ENCODE data around the gene SMARCAL1.
A peak's percentile ranks its signal among the peaks of the same experiment; 100 is the strongest.

SMARCAL1 gene

GRCh38 chr2:216505133-216506106, 93.1 kb downstream of the SMARCAL1 start:
- H2BK120ac ChIP-seq (ENCODE audit: low read depth, low read length), result no peak overlapping the region
- no peak overlapping the region for H3K4me2 ChIP-seq (ENCODE audit: low read length)
- H3K9ac ChIP-seq (ENCODE audit: low read length), result no peak overlapping the region
- H3K36me3 ChIP-seq (ENCODE audit: control insufficient read depth, insufficient read depth, low read length), result peaks cover 15% of the 10 kb centered on the region
- H4K5ac ChIP-seq (ENCODE audit: low read length), result no peak overlapping the region
- no peak for DNase-seq
- no CpG with 5 or more reads among the region's 15 CpGs for WGBS (ENCODE audit: extremely low coverage, insufficient coverage, low lambda C conversion rate)
- H3K27ac ChIP-seq (ENCODE audit: low read depth, low read length), result no peak overlapping the region
- H2AK5ac ChIP-seq (ENCODE audit: low read length), result no peak overlapping the region
- H3K4me1 ChIP-seq (ENCODE audit: control insufficient read depth, low read depth, low read length), result no peaks in the 10 kb centered on the region
- no peak overlapping the region for H3K18ac ChIP-seq (ENCODE audit: low read length)
- no peaks in the 10 kb centered on the region for H3K27me3 ChIP-seq (ENCODE audit: insufficient read depth, low read length, poor library complexity)
- peaks cover 14% of the 10 kb centered on the region for H3K79me1 ChIP-seq (ENCODE audit: low read length)
- H2BK5ac ChIP-seq (ENCODE audit: low read length), result no peak overlapping the region
- no peak overlapping the region for H4K8ac ChIP-seq (ENCODE audit: low read depth, low read length)
- peaks cover 15% of the 10 kb centered on the region for H3K79me2 ChIP-seq (ENCODE audit: control insufficient read depth, insufficient read depth, low read length)
- H3K4me3 ChIP-seq (ENCODE audit: low read length), result no peak overlapping the region
- H2BK15ac ChIP-seq (replicated peaks; ENCODE audit: low read depth), result no peak overlapping the region
- H3K4ac ChIP-seq (ENCODE audit: low read depth, low read length), result no peak overlapping the region
- H3K23ac ChIP-seq (ENCODE audit: low read length), result no peak overlapping the region
- no peak overlapping the region for H3K56ac ChIP-seq (ENCODE audit: low read length)

GRCh38 chr2:216507220-216508160, 95.2 kb downstream of the SMARCAL1 start:
- Histone ChIP-seq H3K79me2 (ENCODE audit: control insufficient read depth, insufficient read depth, low read length) (peaks cover 5% of the 10 kb centered on the region), H3K23ac (ENCODE audit: low read length) (no peak overlapping the region), H3K36me3 (ENCODE audit: control insufficient read depth, insufficient read depth, low read length) (peaks cover 13% of the 10 kb centered on the region), H2BK15ac (replicated peaks; ENCODE audit: low read depth) (no peak overlapping the region), H4K8ac (ENCODE audit: low read depth, low read length) (no peak overlapping the region), H3K79me1 (ENCODE audit: low read length) (peaks cover 14% of the 10 kb centered on the region), H2BK120ac (ENCODE audit: low read depth, low read length) (no peak overlapping the region), H3K4ac (ENCODE audit: low read depth, low read length) (no peak overlapping the region), H3K4me1 (ENCODE audit: control insufficient read depth, low read depth, low read length) (no peaks in the 10 kb centered on the region), H2AK5ac (ENCODE audit: low read length) (no peak overlapping the region), H3K4me2 (ENCODE audit: low read length) (no peak overlapping the region), H3K27ac (ENCODE audit: low read depth, low read length) (no peak overlapping the region), H3K56ac (ENCODE audit: low read length) (no peak overlapping the region), H4K5ac (ENCODE audit: low read length) (no peak overlapping the region), H3K18ac (ENCODE audit: low read length) (no peak overlapping the region), H2BK5ac (ENCODE audit: low read length) (no peak overlapping the region), H3K27me3 (ENCODE audit: insufficient read depth, low read length, poor library complexity) (no peaks in the 10 kb centered on the region), H3K9ac (ENCODE audit: low read length) (no peak overlapping the region), H3K4me3 (ENCODE audit: low read length) (no peak overlapping the region)
- no CpG with 5 or more reads among the region's 5 CpGs for WGBS (ENCODE audit: extremely low coverage, insufficient coverage, low lambda C conversion rate)
- peak; percentile 44 for DNase-seq

- Histone ChIP-seq H3K27me3 (ENCODE audit: insufficient read depth, low read length, poor library complexity) (no peaks in the 10 kb centered on the region), H3K79me2 (ENCODE audit: control insufficient read depth, insufficient read depth, low read length) (peaks cover under 1% of the 10 kb centered on the region), H3K18ac (ENCODE audit: low read length) (no peak overlapping the region), H3K9ac (ENCODE audit: low read length) (no peak overlapping the region), H3K56ac (ENCODE audit: low read length) (no peak overlapping the region), H4K8ac (ENCODE audit: low read depth, low read length) (no peak overlapping the region), H3K4ac (ENCODE audit: low read depth, low read length) (no peak overlapping the region), H2BK5ac (ENCODE audit: low read length) (no peak overlapping the region), H2BK120ac (ENCODE audit: low read depth, low read length) (no peak overlapping the region), H3K23ac (ENCODE audit: low read length) (no peak overlapping the region), H2AK5ac (ENCODE audit: low read length) (no peak overlapping the region), H3K36me3 (ENCODE audit: control insufficient read depth, insufficient read depth, low read length) (peaks cover 7% of the 10 kb centered on the region), H4K5ac (ENCODE audit: low read length) (no peak overlapping the region), H3K4me3 (ENCODE audit: low read length) (no peak overlapping the region), H3K4me1 (ENCODE audit: control insufficient read depth, low read depth, low read length) (no peaks in the 10 kb centered on the region), H3K27ac (ENCODE audit: low read depth, low read length) (no peak overlapping the region), H3K79me1 (ENCODE audit: low read length) (peaks cover 9% of the 10 kb centered on the region), H2BK15ac (replicated peaks; ENCODE audit: low read depth) (no peak overlapping the region), H3K4me2 (ENCODE audit: low read length) (no peak overlapping the region)
- WGBS (ENCODE audit: extremely low coverage, insufficient coverage, low lambda C conversion rate), result no CpG with 5 or more reads among the region's 1 CpG
- no peak for DNase-seq
Observed at GRCh38 chr2:216508229-216508628, 95.9 kb downstream of the SMARCAL1 start.

- Histone ChIP-seq H3K27me3 (ENCODE audit: insufficient read depth, low read length, poor library complexity) (no peaks in the 10 kb centered on the region), H3K23ac (ENCODE audit: low read length) (no peak overlapping the region), H3K4ac (ENCODE audit: low read depth, low read length) (no peak overlapping the region), H3K79me1 (ENCODE audit: low read length) (no peaks in the 10 kb centered on the region), H2BK120ac (ENCODE audit: low read depth, low read length) (no peak overlapping the region), H2BK5ac (ENCODE audit: low read length) (no peak overlapping the region), H3K27ac (ENCODE audit: low read depth, low read length) (no peak overlapping the region), H3K4me1 (ENCODE audit: control insufficient read depth, low read depth, low read length) (no peaks in the 10 kb centered on the region), H3K4me3 (ENCODE audit: low read length) (no peak overlapping the region), H2BK15ac (replicated peaks; ENCODE audit: low read depth) (no peak overlapping the region), H3K56ac (ENCODE audit: low read length) (no peak overlapping the region), H3K36me3 (ENCODE audit: control insufficient read depth, insufficient read depth, low read length) (no peaks in the 10 kb centered on the region), H3K79me2 (ENCODE audit: control insufficient read depth, insufficient read depth, low read length) (no peaks in the 10 kb centered on the region), H4K8ac (ENCODE audit: low read depth, low read length) (no peak overlapping the region), H3K4me2 (ENCODE audit: low read length) (no peak overlapping the region), H3K9ac (ENCODE audit: low read length) (no peak overlapping the region), H2AK5ac (ENCODE audit: low read length) (no peak overlapping the region), H4K5ac (ENCODE audit: low read length) (no peak overlapping the region), H3K18ac (ENCODE audit: low read length) (no peak overlapping the region)
- peak; percentile 54 for DNase-seq
- no CpG with 5 or more reads among the region's 2 CpGs for WGBS (ENCODE audit: extremely low coverage, insufficient coverage, low lambda C conversion rate)
Observed at GRCh38 chr2:216516730-216517350, 104.6 kb downstream of the SMARCAL1 start.

GRCh38 chr2:216517447-216518225, 105.4 kb downstream of the SMARCAL1 start:
- no peak overlapping the region for H4K8ac ChIP-seq (ENCODE audit: low read depth, low read length)
- H3K4me2 ChIP-seq (ENCODE audit: low read length), result no peak overlapping the region
- no peak overlapping the region for H2AK5ac ChIP-seq (ENCODE audit: low read length)
- H3K23ac ChIP-seq (ENCODE audit: low read length), result no peak overlapping the region
- no peak overlapping the region for H3K27ac ChIP-seq (ENCODE audit: low read depth, low read length)
- H2BK15ac ChIP-seq (replicated peaks; ENCODE audit: low read depth), result no peak overlapping the region
- H3K56ac ChIP-seq (ENCODE audit: low read length), result no peak overlapping the region
- no peak overlapping the region for H2BK120ac ChIP-seq (ENCODE audit: low read depth, low read length)
- H4K5ac ChIP-seq (ENCODE audit: low read length), result no peak overlapping the region
- H3K79me2 ChIP-seq (ENCODE audit: control insufficient read depth, insufficient read depth, low read length), result no peaks in the 10 kb centered on the region
- no peak for DNase-seq
- H3K4me1 ChIP-seq (ENCODE audit: control insufficient read depth, low read depth, low read length), result no peaks in the 10 kb centered on the region
- H3K27me3 ChIP-seq (ENCODE audit: insufficient read depth, low read length, poor library complexity), result no peaks in the 10 kb centered on the region
- H3K4ac ChIP-seq (ENCODE audit: low read depth, low read length), result no peak overlapping the region
- no CpG with 5 or more reads among the region's 4 CpGs for WGBS (ENCODE audit: extremely low coverage, insufficient coverage, low lambda C conversion rate)
- H3K9ac ChIP-seq (ENCODE audit: low read length), result no peak overlapping the region
- H3K79me1 ChIP-seq (ENCODE audit: low read length), result no peaks in the 10 kb centered on the region
- no peaks in the 10 kb centered on the region for H3K36me3 ChIP-seq (ENCODE audit: control insufficient read depth, insufficient read depth, low read length)
- no peak overlapping the region for H3K4me3 ChIP-seq (ENCODE audit: low read length)
- H3K18ac ChIP-seq (ENCODE audit: low read length), result no peak overlapping the region
- no peak overlapping the region for H2BK5ac ChIP-seq (ENCODE audit: low read length)
